Measurements from ENCODE around the gene CTF1.
A peak's percentile ranks its signal among the peaks of the same experiment; 100 is the strongest.

CTF1 gene

DNA sequence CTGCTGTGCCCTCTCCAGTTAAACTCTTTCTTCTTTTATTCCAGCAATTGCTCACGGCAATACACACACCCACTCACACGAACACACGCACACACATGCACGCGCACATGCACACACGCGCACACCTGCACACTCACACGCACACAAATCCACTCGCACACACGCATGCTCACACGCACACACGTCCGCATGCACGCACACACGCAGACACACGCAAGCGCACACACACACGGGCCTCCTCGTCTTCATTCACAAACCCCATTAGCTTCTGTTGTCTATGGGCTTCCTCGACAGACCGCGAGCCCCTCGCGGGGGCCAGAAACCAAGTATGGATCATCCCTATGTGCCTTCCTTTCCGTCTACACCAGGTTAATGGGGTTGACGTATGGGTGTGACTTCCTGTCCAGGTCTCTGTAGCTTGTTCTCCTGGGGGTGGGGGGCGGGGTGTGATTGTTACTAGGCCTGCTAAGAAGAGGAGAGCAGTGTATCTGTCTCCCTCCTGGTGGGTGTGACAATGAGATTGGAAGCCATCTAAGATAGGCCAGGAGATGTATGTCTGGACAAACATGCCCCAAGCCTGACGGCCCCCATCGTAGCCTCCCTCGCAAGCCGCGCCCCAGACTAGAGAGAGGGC, 670 bp upstream of the CTF1 start:
- TF ChIP-seq, protein P1, sequence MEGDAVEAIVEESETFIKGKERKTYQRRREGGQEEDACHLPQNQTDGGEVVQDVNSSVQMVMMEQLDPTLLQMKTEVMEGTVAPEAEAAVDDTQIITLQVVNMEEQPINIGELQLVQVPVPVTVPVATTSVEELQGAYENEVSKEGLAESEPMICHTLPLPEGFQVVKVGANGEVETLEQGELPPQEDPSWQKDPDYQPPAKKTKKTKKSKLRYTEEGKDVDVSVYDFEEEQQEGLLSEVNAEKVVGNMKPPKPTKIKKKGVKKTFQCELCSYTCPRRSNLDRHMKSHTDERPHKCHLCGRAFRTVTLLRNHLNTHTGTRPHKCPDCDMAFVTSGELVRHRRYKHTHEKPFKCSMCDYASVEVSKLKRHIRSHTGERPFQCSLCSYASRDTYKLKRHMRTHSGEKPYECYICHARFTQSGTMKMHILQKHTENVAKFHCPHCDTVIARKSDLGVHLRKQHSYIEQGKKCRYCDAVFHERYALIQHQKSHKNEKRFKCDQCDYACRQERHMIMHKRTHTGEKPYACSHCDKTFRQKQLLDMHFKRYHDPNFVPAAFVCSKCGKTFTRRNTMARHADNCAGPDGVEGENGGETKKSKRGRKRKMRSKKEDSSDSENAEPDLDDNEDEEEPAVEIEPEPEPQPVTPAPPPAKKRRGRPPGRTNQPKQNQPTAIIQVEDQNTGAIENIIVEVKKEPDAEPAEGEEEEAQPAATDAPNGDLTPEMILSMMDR (conservative IDR thresholded peaks at IDR 0.05; ENCODE audit: low read depth, low read length) = no peak
- no peak for DNase-seq (ENCODE audit: low read depth)
- no peak overlapping the region for H3K4me3 ChIP-seq (ENCODE audit: low read length)

GRCh38 chr16:30896889-30897733, 697 bp downstream of the CTF1 start:
- peak; percentile 46 for DNase-seq (ENCODE audit: low read depth)
- peak overlapping the region; percentile 57 for H3K4me3 ChIP-seq (ENCODE audit: low read length)
- TF ChIP-seq, protein P1 (conservative IDR thresholded peaks at IDR 0.05; ENCODE audit: low read depth, low read length) = no peak

DNA sequence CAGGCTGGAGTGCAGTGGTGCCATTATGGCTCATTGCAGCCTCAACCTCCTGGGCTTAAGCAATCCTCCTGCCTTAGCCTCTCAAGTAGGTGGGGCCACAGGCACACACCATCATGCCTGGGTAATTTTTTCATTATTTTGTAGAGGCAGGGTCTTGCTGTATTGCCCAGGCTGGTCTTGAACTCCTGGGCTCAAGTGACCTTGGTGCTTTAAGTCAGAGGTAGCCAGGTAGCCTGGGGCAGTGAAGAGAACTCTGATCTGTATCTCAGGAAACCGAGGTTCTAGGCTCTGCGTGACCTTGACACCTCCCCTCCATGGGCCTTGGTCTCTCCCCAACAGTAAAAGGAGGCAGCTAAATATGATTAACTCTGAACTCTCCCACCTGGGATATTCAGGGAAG, 3.4 kb downstream of the CTF1 start:
- no peak overlapping the region for H3K4me3 ChIP-seq (ENCODE audit: low read length)
- TF ChIP-seq, protein P1 (conservative IDR thresholded peaks at IDR 0.05; ENCODE audit: low read depth, low read length) = no peak
- no peak for DNase-seq (ENCODE audit: low read depth)

- H3K4me3 ChIP-seq (ENCODE audit: low read length) = no peak overlapping the region
- TF ChIP-seq, protein P1 (conservative IDR thresholded peaks at IDR 0.05; ENCODE audit: low read depth, low read length) = no peak
- no peak for DNase-seq (ENCODE audit: low read depth)
These were observed 4.2 kb downstream of the CTF1 start for GRCh38 chr16:30900588-30900987.

DNA sequence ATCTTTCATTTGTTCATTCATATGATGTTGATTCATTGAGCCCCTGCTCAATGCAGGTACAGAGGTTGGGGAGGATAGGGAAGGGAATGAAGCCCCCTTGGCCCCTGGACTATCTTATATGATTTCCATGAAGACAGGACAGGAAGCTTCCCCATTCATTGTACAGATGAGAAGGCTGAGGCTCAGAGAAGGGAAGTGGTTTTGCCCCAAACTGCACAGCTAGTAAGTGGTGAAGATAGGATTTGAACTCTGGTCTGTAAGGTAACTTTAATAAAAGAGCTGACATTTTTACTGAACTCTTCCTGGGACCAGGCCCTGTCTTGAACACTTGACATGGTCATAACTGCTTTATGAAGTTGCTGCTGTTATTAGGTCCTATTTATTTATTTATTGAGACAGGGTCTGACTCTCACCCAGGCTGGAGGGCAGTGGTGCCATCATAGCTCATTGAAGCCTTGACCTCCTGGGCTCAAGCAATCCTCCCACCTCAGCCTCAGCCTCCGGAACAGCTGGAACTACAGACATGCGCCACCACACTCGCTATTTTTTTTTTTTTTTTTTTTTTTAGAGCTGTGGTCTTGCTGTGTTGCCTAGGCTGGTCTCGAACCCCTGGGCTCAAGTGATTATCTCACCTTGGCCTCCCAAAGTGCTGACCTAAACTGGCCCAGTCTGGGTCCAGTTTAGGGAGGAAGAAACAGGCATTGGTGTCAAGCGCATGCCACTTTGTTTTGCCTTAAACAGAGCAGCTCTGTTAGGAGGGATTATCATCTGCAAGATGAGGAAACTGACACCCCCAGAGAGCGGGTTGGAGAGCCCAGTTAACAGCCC, 5.0 kb downstream of the CTF1 start:
- peak overlapping the region; percentile 38 for H3K4me3 ChIP-seq (ENCODE audit: low read length)
- DNase-seq (ENCODE audit: low read depth) = no peak
- TF ChIP-seq, protein P1 (conservative IDR thresholded peaks at IDR 0.05; ENCODE audit: low read depth, low read length) = no peak

DNA sequence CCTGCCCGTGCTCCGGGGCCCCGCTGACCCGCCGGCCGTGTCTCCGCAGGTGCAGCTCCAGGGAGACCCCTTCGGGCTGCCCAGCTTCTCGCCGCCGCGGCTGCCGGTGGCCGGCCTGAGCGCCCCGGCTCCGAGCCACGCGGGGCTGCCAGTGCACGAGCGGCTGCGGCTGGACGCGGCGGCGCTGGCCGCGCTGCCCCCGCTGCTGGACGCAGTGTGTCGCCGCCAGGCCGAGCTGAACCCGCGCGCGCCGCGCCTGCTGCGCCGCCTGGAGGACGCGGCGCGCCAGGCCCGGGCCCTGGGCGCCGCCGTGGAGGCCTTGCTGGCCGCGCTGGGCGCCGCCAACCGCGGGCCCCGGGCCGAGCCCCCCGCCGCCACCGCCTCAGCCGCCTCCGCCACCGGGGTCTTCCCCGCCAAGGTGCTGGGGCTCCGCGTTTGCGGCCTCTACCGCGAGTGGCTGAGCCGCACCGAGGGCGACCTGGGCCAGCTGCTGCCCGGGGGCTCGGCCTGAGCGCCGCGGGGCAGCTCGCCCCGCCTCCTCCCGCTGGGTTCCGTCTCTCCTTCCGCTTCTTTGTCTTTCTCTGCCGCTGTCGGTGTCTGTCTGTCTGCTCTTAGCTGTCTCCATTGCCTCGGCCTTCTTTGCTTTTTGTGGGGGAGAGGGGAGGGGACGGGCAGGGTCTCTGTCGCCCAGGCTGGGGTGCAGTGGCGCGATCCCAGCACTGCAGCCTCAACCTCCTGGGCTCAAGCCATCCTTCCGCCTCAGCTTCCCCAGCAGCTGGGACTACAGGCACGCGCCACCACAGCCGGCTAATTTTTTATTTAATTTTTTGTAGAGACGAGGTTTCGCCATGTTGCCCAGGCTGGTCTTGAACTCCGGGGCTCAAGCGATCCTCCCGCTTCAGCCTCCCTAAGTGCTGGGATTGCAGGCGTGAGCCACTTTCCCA, 5.9 kb downstream of the CTF1 start:
- TF ChIP-seq, protein P1 (conservative IDR thresholded peaks at IDR 0.05; ENCODE audit: low read depth, low read length) = peak; percentile 13
- H3K4me3 ChIP-seq (ENCODE audit: low read length) = peak overlapping the region; percentile 38
- DNase-seq (ENCODE audit: low read depth) = no peak
